Stomach (tissue), 19 donors: ENCODE results near the gene ATAD3B. TPM values are rescaled to one million over a fixed set of nuclear protein-coding genes. Genes with fewer than 3 reads are reported as not detected.

ENCODE experiments used
- DNase-seq, 2 donors: peaks; one replicate each; pipeline versions ENCODE4 v3.0.0 to v3.0.0-alpha.2; 2013 to 2019
- H3K27ac ChIP-seq, 5 donors: fragments of 200-600 bp in 4 of 5; sonication (generic) in 4 of 5; one replicate each; pipeline ENCODE4 v1.5.1; 2013 to 2019; ENCODE audit warnings: mild to moderate bottlenecking in 1 of 5, moderate library complexity in 1 of 5
- H3K27me3 ChIP-seq, 3 donors: fragments of 200-600 bp; sonication (generic); one replicate each; pipeline ENCODE4 v1.5.1; 2017 to 2019; ENCODE audit warnings: mixed run types in 1 of 3
- H3K36me3 ChIP-seq, 4 donors: fragments of 200-600 bp; sonication (generic); 1 replicate in 3 of 4; 2 replicates in 1 of 4; pipeline ENCODE4 v1.5.1; 2016 to 2019
- H3K4me1 ChIP-seq, 4 donors: fragments of 200-600 bp; sonication (generic); one replicate each; pipeline ENCODE4 v1.5.1; 2016 to 2019
- H3K4me3 ChIP-seq, 4 donors: fragments of 200-600 bp; sonication (generic) in 3 of 4; one replicate each; pipeline ENCODE4 v1.5.1; 2016 to 2019; ENCODE audit warnings: mild to moderate bottlenecking in 1 of 4
- H3K9me3 ChIP-seq, 4 donors: fragments of 200-600 bp; sonication (generic); one replicate each; pipeline ENCODE4 v1.5.1; 2016 to 2019
- EP300 ChIP-seq: sonication (generic); formaldehyde crosslinking; IDR thresholded peaks from one replicate; pipeline ENCODE4 v1.6.1; 2017; ENCODE audit warnings: antibody characterized with exemption
- POLR2A ChIP-seq, 4 donors: fragments of 450-650 bp; IDR thresholded peaks; one replicate each; pipeline ENCODE4 v1.6.1; 2016; ENCODE audit warnings: antibody characterized with exemption in 4 of 4, control low read depth in 2 of 4, mild to moderate bottlenecking in 1 of 4, moderate library complexity in 1 of 4
- POLR2AphosphoS5 ChIP-seq, 3 donors: sonication (generic); formaldehyde crosslinking; IDR thresholded peaks; one replicate each; pipeline ENCODE4 v1.6.1; 2016; ENCODE audit warnings: antibody characterized with exemption in 3 of 3
- WGBS, 5 donors: extraction: QIAGEN DNeasy Blood & Tissue Kit in 3 of 5; methylation state at CpG; one replicate each; pipeline versions ENCODE4 v1.1.5 to v1.1.7; 2013 to 2018; 5-methylcytosine and 5-hydroxymethylcytosine counted together
- intact Hi-C: fragments of 100-400 bp; cut with DNase I; formaldehyde crosslinking; loops from one replicate; pipeline ENCODE4 v1.15.1; 2023; ENCODE audit warnings: low total_unique reads
- long read RNA-seq, 10 donors: transcript quantifications; one replicate each; lab custom pipeline, GENCODE V29; 2026
- polyA plus RNA-seq, 3 donors: library from polyadenylated mRNA; stranded (reverse); fragments of 200-250 nt; gene quantifications; one replicate each; pipeline ENCODE4 v1.2.3, GENCODE V29; 2013
- total RNA-seq, 5 donors: library from RNA; depleted of rRNA; stranded (reverse); fragments of >200 nt; gene quantifications; one replicate each; pipeline versions ENCODE4 v1.1.0 to v1.2.3, GENCODE V29; 2014 to 2016
- TF ChIP-seq, protein P1 (sequence below), 7 experiments: fragments of 450-650 bp in 4 of 7; fragments of 200-600 bp in 3 of 7; sonication (generic) in 3 of 7; IDR thresholded peaks; one replicate each; pipeline ENCODE4 v1.5.1; 2016 to 2019; ENCODE audit warnings: antibody characterized with exemption in 7 of 7, control low read depth in 2 of 7, mild to moderate bottlenecking in 1 of 7
- donor health status: healthy with polysubstance abuse.
- donor health status: Bipolar disorder and iron deficiency.
- donor health status: healthy.

ATAD3B gene, protein sequence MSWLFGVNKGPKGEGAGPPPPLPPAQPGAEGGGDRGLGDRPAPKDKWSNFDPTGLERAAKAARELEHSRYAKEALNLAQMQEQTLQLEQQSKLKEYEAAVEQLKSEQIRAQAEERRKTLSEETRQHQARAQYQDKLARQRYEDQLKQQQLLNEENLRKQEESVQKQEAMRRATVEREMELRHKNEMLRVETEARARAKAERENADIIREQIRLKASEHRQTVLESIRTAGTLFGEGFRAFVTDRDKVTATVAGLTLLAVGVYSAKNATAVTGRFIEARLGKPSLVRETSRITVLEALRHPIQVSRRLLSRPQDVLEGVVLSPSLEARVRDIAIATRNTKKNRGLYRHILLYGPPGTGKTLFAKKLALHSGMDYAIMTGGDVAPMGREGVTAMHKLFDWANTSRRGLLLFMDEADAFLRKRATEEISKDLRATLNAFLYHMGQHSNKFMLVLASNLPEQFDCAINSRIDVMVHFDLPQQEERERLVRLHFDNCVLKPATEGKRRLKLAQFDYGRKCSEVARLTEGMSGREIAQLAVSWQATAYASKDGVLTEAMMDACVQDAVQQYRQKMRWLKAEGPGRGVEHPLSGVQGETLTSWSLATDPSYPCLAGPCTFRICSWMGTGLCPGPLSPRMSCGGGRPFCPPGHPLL
- 10 to 100 TPM; 15.6 to 91.5 (median 33.3) TPM for total RNA-seq
- polyA plus RNA-seq = 10 to 100 TPM in 2 of 3 donors, 1 to 10 TPM in 1; 8.2 to 23.8 (median 18.4) TPM
- long read RNA-seq, donor 1 = 0 reads
- long read RNA-seq, donor 2 = 0 reads
- long read RNA-seq, donor 3 = 0 reads
- long read RNA-seq, donor 4 = 0 reads
- long read RNA-seq, donor 5, full-length matches to known transcripts = 4 of 9 reads
- long read RNA-seq, donor 5, partial matches to known transcripts = 5 of 9 reads
- long read RNA-seq, donor 5, other reads (novel, unspliced or antisense) = 0 of 9 reads
- long read RNA-seq, donor 6 = 0 reads
- long read RNA-seq, donor 7 = 0 reads
- long read RNA-seq, donor 8 = 0 reads
- long read RNA-seq, donor 9 = 0 reads
- long read RNA-seq, donor 10 = 0 reads

DNA sequence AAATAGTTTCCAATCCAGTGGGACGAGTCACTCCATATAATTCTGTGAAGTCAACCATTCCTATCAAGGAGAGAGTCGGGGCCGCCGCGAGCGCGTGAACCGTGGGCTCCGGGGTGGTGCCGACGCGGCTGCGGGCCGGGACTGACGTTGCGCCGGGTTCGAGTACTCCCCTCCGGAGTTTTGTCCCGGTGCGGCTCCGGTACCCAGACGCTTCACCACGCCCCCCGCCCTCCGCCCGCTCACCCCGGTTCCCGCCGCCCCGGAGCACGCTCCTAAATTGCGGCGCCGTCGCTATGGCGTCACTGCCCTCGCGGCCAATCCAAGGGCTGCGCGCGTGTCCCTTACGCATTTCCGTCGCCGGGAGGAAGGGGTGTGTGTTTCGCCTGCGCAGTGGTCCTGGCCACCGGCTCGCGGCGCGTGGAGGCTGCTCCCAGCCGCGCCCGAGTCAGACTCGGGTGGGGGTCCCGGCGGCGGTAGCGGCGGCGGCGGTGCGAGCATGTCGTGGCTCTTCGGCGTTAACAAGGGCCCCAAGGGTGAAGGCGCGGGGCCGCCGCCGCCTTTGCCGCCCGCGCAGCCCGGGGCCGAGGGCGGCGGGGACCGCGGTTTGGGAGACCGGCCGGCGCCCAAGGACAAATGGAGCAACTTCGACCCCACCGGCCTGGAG lies at the start of gene ATAD3B:
Gene ATAD3B, plus strand, starts transcription at position 377 of the 664 bp plus-strand sequence. Its CDS starts 120 bp downstream, at position 497.
- Histone ChIP-seq H3K36me3 (peaks cover 0 to 2% (median under 1%) of the 10 kb centered on the region in 4 donors), H3K27me3 (no peaks in the 10 kb centered on the region), H3K4me3 (peak within 1 kb of the TSS; percentile 74 to 90 (median 84)), H3K4me1 (peaks cover 21 to 34% (median 28%) of the 10 kb centered on the region in 4 donors), H3K9me3 (no peaks in the 10 kb centered on the region), H3K27ac (peak within 1 kb of the TSS; percentile 80 to 90 (median 83))
- no peak for TF ChIP-seq EP300
- no peak for TF ChIP-seq POLR2A (IDR thresholded peaks at IDR 0.05)
- TF ChIP-seq, protein P1, sequence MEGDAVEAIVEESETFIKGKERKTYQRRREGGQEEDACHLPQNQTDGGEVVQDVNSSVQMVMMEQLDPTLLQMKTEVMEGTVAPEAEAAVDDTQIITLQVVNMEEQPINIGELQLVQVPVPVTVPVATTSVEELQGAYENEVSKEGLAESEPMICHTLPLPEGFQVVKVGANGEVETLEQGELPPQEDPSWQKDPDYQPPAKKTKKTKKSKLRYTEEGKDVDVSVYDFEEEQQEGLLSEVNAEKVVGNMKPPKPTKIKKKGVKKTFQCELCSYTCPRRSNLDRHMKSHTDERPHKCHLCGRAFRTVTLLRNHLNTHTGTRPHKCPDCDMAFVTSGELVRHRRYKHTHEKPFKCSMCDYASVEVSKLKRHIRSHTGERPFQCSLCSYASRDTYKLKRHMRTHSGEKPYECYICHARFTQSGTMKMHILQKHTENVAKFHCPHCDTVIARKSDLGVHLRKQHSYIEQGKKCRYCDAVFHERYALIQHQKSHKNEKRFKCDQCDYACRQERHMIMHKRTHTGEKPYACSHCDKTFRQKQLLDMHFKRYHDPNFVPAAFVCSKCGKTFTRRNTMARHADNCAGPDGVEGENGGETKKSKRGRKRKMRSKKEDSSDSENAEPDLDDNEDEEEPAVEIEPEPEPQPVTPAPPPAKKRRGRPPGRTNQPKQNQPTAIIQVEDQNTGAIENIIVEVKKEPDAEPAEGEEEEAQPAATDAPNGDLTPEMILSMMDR (IDR thresholded peaks at IDR 0.05) = no peak
- TF ChIP-seq POLR2AphosphoS5 (IDR thresholded peaks at IDR 0.05) = peak; percentile 68 to 95 (median 79)
- peak; percentile 95 to 99 for DNase-seq
- 0 to 1% (median 0%) methylated on average over 33 to 85 of the region's 87 CpGs for WGBS, 5 donors
- intact Hi-C loops = no loop called here

DNA sequence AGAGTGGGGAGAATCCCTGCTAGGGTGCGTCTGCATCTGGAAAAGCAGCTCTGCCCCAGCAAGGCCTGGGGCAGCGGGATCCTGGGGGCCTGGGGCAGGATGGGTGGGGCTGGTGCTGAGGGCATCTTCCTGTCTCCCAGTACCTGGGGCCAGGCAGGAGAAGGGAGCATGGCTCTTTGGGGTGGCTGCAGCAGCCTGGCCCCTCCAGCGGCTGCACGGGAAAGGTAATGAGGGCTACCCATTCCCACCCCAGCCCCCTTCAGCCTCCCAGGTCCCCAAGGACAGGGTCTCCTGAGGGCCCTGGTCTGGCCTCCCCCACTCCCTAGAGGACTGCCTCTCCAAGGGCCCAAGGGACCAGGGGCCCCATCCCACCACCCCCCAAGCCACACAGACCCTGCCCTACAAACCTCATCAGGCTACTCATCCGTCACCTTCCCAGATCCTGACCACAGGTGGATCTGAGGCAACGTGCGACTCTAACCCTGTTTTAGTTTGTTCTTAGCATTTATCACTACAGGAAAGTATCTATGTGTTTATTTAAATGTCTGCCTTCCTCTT lies 49.6 kb upstream of the ATAD3B start:
- Histone ChIP-seq H3K4me3 (no peak overlapping the region), H3K9me3 (no peaks in the 10 kb centered on the region), H3K27me3 (peaks cover 0 to 29% (median 4%) of the 10 kb centered on the region in 3 donors), H3K27ac (peak overlapping the region in 4 of 5 donors; percentile 15 to 87 (median 68)), H3K4me1 (peaks cover 15 to 51% (median 38%) of the 10 kb centered on the region in 4 donors), H3K36me3 (no peaks in the 10 kb centered on the region)
- TF ChIP-seq POLR2A (IDR thresholded peaks at IDR 0.05) (no peak), POLR2AphosphoS5 (IDR thresholded peaks at IDR 0.05) (no peak), EP300 (no peak)
- TF ChIP-seq, protein P1 (IDR thresholded peaks at IDR 0.05) = no peak
- no peak for DNase-seq
- 79 to 89% (median 86%) methylated on average over 4 to 7 of the region's 7 CpGs for WGBS, 5 donors
- intact Hi-C loops = no loop called here

DNA sequence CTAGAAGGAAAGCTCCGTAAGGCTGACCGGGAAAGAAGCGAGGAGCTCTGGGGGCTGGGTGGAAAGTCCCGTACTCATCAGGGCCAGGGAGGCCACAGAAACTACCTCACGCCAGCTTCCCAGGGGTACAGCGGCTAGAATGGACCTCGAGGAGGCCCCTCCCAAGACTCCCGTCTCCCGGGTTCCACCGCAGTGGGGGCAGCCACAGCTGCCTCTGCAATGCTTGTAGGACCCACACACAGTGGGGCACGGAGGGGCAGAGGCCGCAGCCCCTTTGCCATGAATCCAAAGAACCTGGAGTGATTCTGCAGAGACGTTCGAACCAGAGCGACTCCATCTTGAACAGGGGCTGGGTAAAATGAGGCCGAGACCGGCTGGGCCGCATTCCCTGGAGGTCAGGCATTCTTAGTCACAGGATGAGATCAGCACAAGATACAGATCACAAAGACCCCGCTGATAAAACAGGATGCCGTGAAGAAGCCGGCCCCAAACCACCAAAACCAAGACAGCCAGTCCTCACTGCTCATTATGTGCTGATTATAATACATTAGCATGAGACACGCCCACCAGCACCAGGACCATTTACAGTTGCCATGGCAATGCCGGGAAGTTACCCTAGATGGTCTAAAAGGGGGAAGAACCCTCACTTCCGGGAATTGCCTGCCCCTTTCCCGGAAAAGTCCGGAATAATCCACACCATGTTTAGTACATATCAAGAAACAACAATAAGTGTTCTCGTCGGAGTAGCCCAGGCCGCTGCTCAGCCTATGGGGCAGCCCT lies 48.9 kb upstream of the ATAD3B start:
- TF ChIP-seq EP300 (no peak), POLR2A (IDR thresholded peaks at IDR 0.05) (no peak), POLR2AphosphoS5 (IDR thresholded peaks at IDR 0.05) (no peak)
- TF ChIP-seq, protein P1 (IDR thresholded peaks at IDR 0.05) = no peak
- H3K27ac ChIP-seq = peak overlapping the region in 3 of 5 donors; percentile 15 to 80 (median 29)
- H3K36me3 ChIP-seq = no peaks in the 10 kb centered on the region
- no peaks in the 10 kb centered on the region for H3K9me3 ChIP-seq
- 63 to 73% (median 72%) methylated on average over 23 to 29 of the region's 29 CpGs for WGBS, 5 donors
- peaks cover 15 to 53% (median 43%) of the 10 kb centered on the region in 4 donors for H3K4me1 ChIP-seq
- intact Hi-C loops = no loop called here
- DNase-seq = peak in 1 of 2 donors; percentile 37
- peaks cover 0 to 36% (median 4%) of the 10 kb centered on the region in 3 donors for H3K27me3 ChIP-seq
- no peak overlapping the region for H3K4me3 ChIP-seq
